ENCODE results near the gene PEX5L. TPM values are rescaled to one million over a fixed set of nuclear protein-coding genes. Genes with fewer than 3 reads are reported as not detected.
"Not testable (repeated sequence)": the region's sequence is repeated elsewhere in the genome, so short reads cannot be mapped to it uniquely, and the experiment has no call there.

Gene PEX5L
- not detected for total RNA-seq

DNA sequence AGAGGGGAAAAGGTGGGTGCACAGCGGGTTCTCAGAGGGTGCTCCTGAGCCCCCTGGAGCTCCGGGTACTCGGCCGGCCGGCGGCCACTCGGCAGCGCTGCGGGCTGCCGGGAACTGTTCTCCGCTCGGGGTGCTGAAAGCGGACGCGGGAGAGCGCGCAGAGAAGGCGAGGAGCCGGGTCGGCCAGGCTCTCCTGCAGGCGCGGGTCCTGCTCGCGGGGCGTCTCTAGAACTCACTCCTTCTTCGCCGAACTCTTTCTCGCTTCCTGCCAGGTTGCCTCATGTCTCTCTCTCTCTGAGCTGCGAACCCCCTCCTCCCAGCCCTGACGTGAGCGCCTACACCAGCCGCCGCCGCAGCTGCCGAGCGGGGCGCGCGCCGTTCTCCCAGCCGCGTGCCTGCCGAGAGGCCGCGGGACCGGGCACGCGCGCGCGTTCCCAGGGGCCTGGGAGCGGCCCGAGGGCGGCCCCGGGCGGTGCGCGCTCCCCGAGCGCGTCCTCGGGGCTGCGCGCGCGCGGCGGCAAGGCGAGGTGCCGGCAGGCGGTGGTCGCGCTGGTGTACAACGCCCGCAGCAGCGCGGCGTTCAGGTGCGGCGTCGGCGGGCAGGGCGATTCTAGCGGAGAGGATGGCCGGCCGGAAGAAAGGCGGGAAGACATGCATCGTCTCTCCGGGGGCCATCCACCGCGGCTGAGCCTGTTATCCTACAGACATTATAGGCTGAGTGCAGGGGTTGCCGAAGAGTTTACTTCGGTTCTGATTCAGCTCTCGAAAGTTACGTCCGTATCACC is at the start of gene PEX5L:
TSS of gene PEX5L (minus strand) at position 267 of the 785 bp plus-strand sequence. CDS start 338 bp downstream, outside the sequence.
- Mint-ChIP-seq H3K27ac (no peak within 1 kb of the TSS), H3K27me3 (peaks cover 67% of the 10 kb centered on the region), H3K36me3 (no peaks in the 10 kb centered on the region)

GRCh38 chr3:180085122-180085710 is 48.5 kb upstream of the PEX5L start:
- Mint-ChIP-seq H3K9me3 (no peaks in the 10 kb centered on the region), H3K4me3 (no peak overlapping the region), H3K27me3 (no peaks in the 10 kb centered on the region), H3K4me1 (no peaks in the 10 kb centered on the region), H3K27ac (no peak overlapping the region), H3K36me3 (no peaks in the 10 kb centered on the region)
- DNase-seq: no peak

More for the DNA sequence above, at the start of gene PEX5L:
- Mint-ChIP-seq H3K4me1 (peaks cover 12% of the 10 kb centered on the region), H3K9me3 (no peaks in the 10 kb centered on the region), H3K4me3 (peak within 1 kb of the TSS; percentile 70)
- peak; percentile 59 for DNase-seq

GRCh38 chr3:180082699-180083098 is 46.0 kb upstream of the PEX5L start:
- Mint-ChIP-seq H3K4me1 (no peaks in the 10 kb centered on the region), H3K27ac (no peak overlapping the region), H3K9me3 (no peaks in the 10 kb centered on the region), H3K27me3 (no peaks in the 10 kb centered on the region), H3K4me3 (no peak overlapping the region), H3K36me3 (no peaks in the 10 kb centered on the region)
- DNase-seq: no peak

- Mint-ChIP-seq H3K4me3 (no peak overlapping the region), H3K4me1 (no peaks in the 10 kb centered on the region), H3K9me3 (no peaks in the 10 kb centered on the region), H3K27me3 (peaks cover 3% of the 10 kb centered on the region), H3K27ac (no peak overlapping the region), H3K36me3 (no peaks in the 10 kb centered on the region)
- no peak for DNase-seq
These were observed 41.9 kb upstream of the PEX5L start for GRCh38 chr3:180078592-180078991.

DNA sequence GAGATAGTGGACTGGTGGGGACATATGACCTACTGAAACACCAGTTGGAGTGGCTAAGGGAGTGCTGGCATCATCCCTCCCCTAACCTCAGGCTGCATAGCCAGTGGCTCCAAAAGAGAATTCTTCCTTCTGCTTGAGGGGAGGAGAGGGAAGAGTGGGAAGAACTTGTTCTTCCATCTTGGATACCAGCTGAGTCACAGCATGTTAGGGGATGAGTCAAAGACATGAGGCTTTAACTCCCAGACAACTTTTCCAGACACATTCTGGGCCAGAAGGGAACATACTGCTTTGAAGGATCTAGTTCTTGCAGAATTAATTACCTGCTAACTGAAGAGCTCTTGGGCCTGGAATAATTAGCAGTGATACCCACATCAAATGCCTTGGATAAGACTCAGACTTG is 36.8 kb upstream of the PEX5L start:
- Mint-ChIP-seq H3K4me3 (no peak overlapping the region), H3K36me3 (no peaks in the 10 kb centered on the region), H3K27me3 (peaks cover 3% of the 10 kb centered on the region), H3K9me3 (no peaks in the 10 kb centered on the region), H3K27ac (no peak overlapping the region), H3K4me1 (no peaks in the 10 kb centered on the region)
- no peak for DNase-seq

GRCh38 chr3:180072786-180073185 is 36.0 kb upstream of the PEX5L start:
- H3K36me3 Mint-ChIP-seq: no peaks in the 10 kb centered on the region
- H3K9me3 Mint-ChIP-seq: no peaks in the 10 kb centered on the region
- H3K27me3 Mint-ChIP-seq: peaks cover 3% of the 10 kb centered on the region
- H3K27ac Mint-ChIP-seq: no peak overlapping the region
- no peak for DNase-seq
- H3K4me3 Mint-ChIP-seq: no peak overlapping the region
- no peaks in the 10 kb centered on the region for H3K4me1 Mint-ChIP-seq

- H3K36me3 Mint-ChIP-seq: no peaks in the 10 kb centered on the region
- H3K9me3 Mint-ChIP-seq: no peaks in the 10 kb centered on the region
- H3K27ac Mint-ChIP-seq: no peak overlapping the region
- no peak for DNase-seq
- peaks cover 7% of the 10 kb centered on the region for H3K27me3 Mint-ChIP-seq
- H3K4me3 Mint-ChIP-seq: no peak overlapping the region
- H3K4me1 Mint-ChIP-seq: no peaks in the 10 kb centered on the region
These were observed 34.2 kb upstream of the PEX5L start for GRCh38 chr3:180070925-180071324.

- no peak overlapping the region for H3K27ac Mint-ChIP-seq
- no peak overlapping the region for H3K4me3 Mint-ChIP-seq
- no peak for DNase-seq
These were observed 31.3 kb upstream of the PEX5L start for GRCh38 chr3:180068023-180068422.

GRCh38 chr3:180066598-180066997 is 29.9 kb upstream of the PEX5L start:
- Mint-ChIP-seq H3K27ac (no peak overlapping the region), H3K27me3 (peaks cover 5% of the 10 kb centered on the region), H3K4me1 (no peaks in the 10 kb centered on the region), H3K4me3 (no peak overlapping the region), H3K9me3 (no peaks in the 10 kb centered on the region), H3K36me3 (no peaks in the 10 kb centered on the region)
- DNase-seq: no peak

More at GRCh38 chr3:180068023-180068422, 31.3 kb upstream of the PEX5L start:
- H3K4me1 Mint-ChIP-seq: no peaks in the 10 kb centered on the region
- no peaks in the 10 kb centered on the region for H3K36me3 Mint-ChIP-seq
- H3K9me3 Mint-ChIP-seq: no peaks in the 10 kb centered on the region
- peaks cover 5% of the 10 kb centered on the region for H3K27me3 Mint-ChIP-seq

GRCh38 chr3:180063783-180064182 is 27.0 kb upstream of the PEX5L start:
- no peak for DNase-seq
- Mint-ChIP-seq H3K4me1 (no peaks in the 10 kb centered on the region), H3K27me3 (peaks cover 5% of the 10 kb centered on the region), H3K36me3 (no peaks in the 10 kb centered on the region), H3K27ac (no peak overlapping the region), H3K4me3 (no peak overlapping the region), H3K9me3 (no peaks in the 10 kb centered on the region)

DNA sequence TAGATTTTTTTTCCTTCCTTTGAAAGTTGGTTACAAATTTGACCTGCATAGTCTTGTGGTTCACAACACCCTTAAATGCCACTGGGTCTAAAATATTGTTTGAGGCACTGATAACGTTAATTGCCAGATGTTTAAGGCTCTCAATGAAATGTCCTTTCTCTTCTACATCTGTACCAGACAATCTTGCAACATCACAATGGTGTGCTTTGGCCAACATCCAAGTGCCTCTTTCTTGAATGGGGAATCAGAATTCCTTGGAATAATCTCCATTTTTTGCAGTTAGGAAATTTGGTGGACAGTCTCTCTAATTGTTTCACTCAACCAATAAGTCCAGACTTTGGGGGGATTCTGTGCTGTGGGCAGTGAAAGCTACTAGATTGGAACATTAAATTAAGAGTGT is 26.0 kb upstream of the PEX5L start:
- Mint-ChIP-seq H3K27me3 (peaks cover 5% of the 10 kb centered on the region), H3K4me1 (no peaks in the 10 kb centered on the region), H3K36me3 (no peaks in the 10 kb centered on the region), H3K4me3 (no peak overlapping the region), H3K9me3 (no peaks in the 10 kb centered on the region), H3K27ac (no peak overlapping the region)
- DNase-seq: no peak

DNA sequence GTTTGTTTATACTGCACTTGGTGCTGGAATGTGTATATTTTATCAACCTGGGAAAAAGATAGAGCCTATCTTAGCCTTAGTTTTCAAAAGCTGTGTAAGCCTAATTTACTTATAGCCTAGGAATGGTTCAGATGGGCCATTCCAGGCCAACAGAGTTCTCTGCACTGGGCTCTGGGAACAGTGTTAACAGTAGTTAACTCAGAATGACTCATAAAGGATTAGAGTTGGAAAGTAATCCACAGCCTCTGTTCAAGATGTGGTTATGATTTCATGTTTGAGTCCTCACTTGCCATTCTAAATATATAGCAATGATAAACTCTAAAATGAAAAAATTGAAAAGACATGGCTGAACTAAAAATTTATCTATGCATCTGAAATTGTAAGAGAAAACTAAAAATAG is 22.6 kb upstream of the PEX5L start:
- no peak overlapping the region for H3K4me3 Mint-ChIP-seq
- no peaks in the 10 kb centered on the region for H3K9me3 Mint-ChIP-seq
- H3K27ac Mint-ChIP-seq: no peak overlapping the region
- DNase-seq: no peak
- H3K36me3 Mint-ChIP-seq: no peaks in the 10 kb centered on the region
- no peaks in the 10 kb centered on the region for H3K4me1 Mint-ChIP-seq
- no peaks in the 10 kb centered on the region for H3K27me3 Mint-ChIP-seq

- DNase-seq: no peak
- H3K27me3 Mint-ChIP-seq: no peaks in the 10 kb centered on the region
- no peaks in the 10 kb centered on the region for H3K9me3 Mint-ChIP-seq
- no peak overlapping the region for H3K27ac Mint-ChIP-seq
- H3K4me3 Mint-ChIP-seq: no peak overlapping the region
- H3K4me1 Mint-ChIP-seq: no peaks in the 10 kb centered on the region
- no peaks in the 10 kb centered on the region for H3K36me3 Mint-ChIP-seq
These were observed 21.5 kb upstream of the PEX5L start for GRCh38 chr3:180058238-180058637.

GRCh38 chr3:180055656-180056055 is 18.9 kb upstream of the PEX5L start:
- not testable (repeated sequence) for H3K9me3 Mint-ChIP-seq, H3K4me3 Mint-ChIP-seq, DNase-seq, H3K27me3 Mint-ChIP-seq, H3K4me1 Mint-ChIP-seq, H3K27ac Mint-ChIP-seq, H3K36me3 Mint-ChIP-seq

GRCh38 chr3:180049391-180049790 is 12.7 kb upstream of the PEX5L start:
- H3K36me3 Mint-ChIP-seq: no peaks in the 10 kb centered on the region
- H3K27me3 Mint-ChIP-seq: no peaks in the 10 kb centered on the region
- no peaks in the 10 kb centered on the region for H3K4me1 Mint-ChIP-seq
- no peak for DNase-seq
- H3K9me3 Mint-ChIP-seq: no peaks in the 10 kb centered on the region
- H3K4me3 Mint-ChIP-seq: no peak overlapping the region
- no peak overlapping the region for H3K27ac Mint-ChIP-seq

DNA sequence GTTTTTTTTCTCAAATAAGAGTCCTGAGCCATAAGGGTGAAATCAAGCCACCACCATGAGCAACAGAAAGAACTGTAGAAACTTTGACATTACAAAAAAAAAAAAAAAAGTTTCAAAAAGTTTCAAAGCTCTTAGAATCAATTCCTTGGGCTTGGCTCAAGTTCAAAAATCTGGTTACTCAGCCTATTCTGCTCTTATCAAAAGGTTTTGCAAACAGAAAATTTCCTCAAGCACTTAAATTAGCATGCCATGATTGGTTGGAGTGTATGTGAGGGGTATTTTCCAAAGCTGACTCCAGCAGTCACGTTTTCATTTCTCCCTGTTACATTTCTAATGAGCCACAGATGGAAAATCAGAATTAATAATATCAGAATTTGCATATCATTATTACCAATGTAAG is 12.1 kb upstream of the PEX5L start:
- no peak overlapping the region for H3K27ac Mint-ChIP-seq
- H3K4me3 Mint-ChIP-seq: no peak overlapping the region
- DNase-seq: no peak
- H3K36me3 Mint-ChIP-seq: no peaks in the 10 kb centered on the region
- H3K27me3 Mint-ChIP-seq: no peaks in the 10 kb centered on the region
- no peaks in the 10 kb centered on the region for H3K4me1 Mint-ChIP-seq
- H3K9me3 Mint-ChIP-seq: no peaks in the 10 kb centered on the region
